OCI-LY1 (cell line): ENCODE measurements around the gene TBX15.

Experiments
- H2AFZ ChIP-seq: fragments of 200-600 bp; sonication (generic), shearing (Covaris generic); 2 replicates; pipeline ENCODE4 v1.6.0; 2014; ENCODE audit warnings: antibody characterized with exemption, mild to moderate bottlenecking, low read length
- H3F3A ChIP-seq: fragments of 200-600 bp; sonication (generic), shearing (Covaris generic); 2 replicates; pipeline ENCODE4 v1.6.0; 2014; ENCODE audit warnings: mild to moderate bottlenecking, antibody characterized with exemption, low read length, moderate library complexity; ENCODE audit not compliant: insufficient read depth
- H3K27ac ChIP-seq: fragments of 200-600 bp; sonication (generic); 2 replicates; pipeline ENCODE4 v1.5.1; 2014; ENCODE audit warnings: low read length, mixed run types, mild to moderate bottlenecking, low read depth; ENCODE audit not compliant: poor library complexity, severe bottlenecking
- H3K27me3 ChIP-seq: fragments of 200-600 bp; sonication (generic); 2 replicates; pipeline ENCODE4 v1.6.0; 2014; ENCODE audit warnings: antibody characterized with exemption, mild to moderate bottlenecking, low read length, moderate library complexity; ENCODE audit not compliant: insufficient read depth
- H3K36me3 ChIP-seq: fragments of 200-600 bp; sonication (generic); 2 replicates; pipeline ENCODE4 v1.6.1; 2014; ENCODE audit warnings: mild to moderate bottlenecking, antibody characterized with exemption, low read length, moderate library complexity, mixed read lengths; ENCODE audit not compliant: insufficient read depth
- H3K4me1 ChIP-seq: fragments of 200-600 bp; sonication (generic); 2 replicates; pipeline ENCODE4 v1.5.1; 2014; ENCODE audit warnings: mild to moderate bottlenecking, low read length, moderate library complexity; ENCODE audit not compliant: insufficient read depth, severe bottlenecking
- H3K4me2 ChIP-seq: fragments of 200-600 bp; sonication (generic), shearing (Covaris generic); 2 replicates; pipeline ENCODE4 v1.6.1; 2014; ENCODE audit warnings: low read length
- H3K4me3 ChIP-seq: fragments of 200-600 bp; sonication (generic); 2 replicates; pipeline ENCODE4 v1.5.1; 2014; ENCODE audit warnings: low read length, low read depth, mild to moderate bottlenecking, mixed read lengths; ENCODE audit not compliant: poor library complexity, severe bottlenecking
- H3K79me2 ChIP-seq: fragments of 200-600 bp; shearing (Covaris generic); 2 replicates; pipeline ENCODE4 v1.6.1; 2016; ENCODE audit warnings: mixed run types, low read length, mixed read lengths; ENCODE audit not compliant: insufficient read depth
- H3K9ac ChIP-seq: fragments of 200-600 bp; sonication (generic), shearing (Covaris generic); 2 replicates; pipeline ENCODE4 v1.6.1; 2014; ENCODE audit warnings: mild to moderate bottlenecking, low read length, mixed read lengths
- H3K9me2 ChIP-seq: fragments of 200-600 bp; sonication (generic), shearing (Covaris generic); 2 replicates; pipeline ENCODE4 v1.6.1; 2014; ENCODE audit warnings: low read depth, mild to moderate bottlenecking, low read length, mixed read lengths
- H3K9me3 ChIP-seq: fragments of 200-600 bp; shearing (Covaris generic); 2 replicates; pipeline ENCODE4 v1.6.1; 2014; ENCODE audit warnings: low read length, mixed read lengths
- H4K20me1 ChIP-seq: fragments of 200-600 bp; sonication (generic), shearing (Covaris generic); 2 replicates; pipeline ENCODE4 v1.6.0; 2016; ENCODE audit warnings: mild to moderate bottlenecking, low read length; ENCODE audit not compliant: insufficient read depth
- CTCF ChIP-seq: fragments of 200-600 bp; sonication (generic), shearing (Covaris generic); IDR thresholded peaks from 2 replicates; pipeline ENCODE4 v1.5.1; 2017; ENCODE audit warnings: mild to moderate bottlenecking, antibody characterized with exemption, low read length, moderate library complexity, mixed read lengths
- EZH2 ChIP-seq: fragments of 200-600 bp; sonication (generic), shearing (Covaris generic); IDR thresholded peaks from 2 replicates; pipeline ENCODE4 v1.8.0; 2017; ENCODE audit warnings: borderline replicate concordance, mixed run types, mild to moderate bottlenecking, antibody characterized with exemption, low read length, moderate library complexity, mixed read lengths

Gene TBX15

GRCh38 chr1:118894836-118895235 lies 93.3 kb downstream of the TBX15 start:
- Histone ChIP-seq H3K27me3 (no peaks in the 10 kb centered on the region; the same call in 1 of the 2 replicates), H3K36me3 (no peaks in the 10 kb centered on the region)

GRCh38 chr1:118890851-118891384 lies 97.2 kb downstream of the TBX15 start:
- Histone ChIP-seq H4K20me1 (no peaks in the 10 kb centered on the region), H3K27me3 (no peaks in the 10 kb centered on the region; the same call in 1 of the 2 replicates), H2AFZ (no peak overlapping the region), H3K9ac (no peak overlapping the region), H3K4me3 (no peak overlapping the region), H3K36me3 (no peaks in the 10 kb centered on the region), H3K79me2 (no peaks in the 10 kb centered on the region), H3K4me1 (no peaks in the 10 kb centered on the region), H3K4me2 (no peak overlapping the region), H3K9me3 (no peaks in the 10 kb centered on the region), H3K9me2 (no peaks in the 10 kb centered on the region), H3F3A (no peaks in the 10 kb centered on the region), H3K27ac (no peak overlapping the region)
- TF ChIP-seq CTCF (no peak), EZH2 (no peak)

More at GRCh38 chr1:118894836-118895235, 93.3 kb downstream of the TBX15 start:
- Histone ChIP-seq H3K4me2 (no peak overlapping the region), H3K27ac (no peak overlapping the region), H3K9me2 (no peaks in the 10 kb centered on the region), H3K79me2 (no peaks in the 10 kb centered on the region), H3K4me3 (no peak overlapping the region), H3K9me3 (no peaks in the 10 kb centered on the region), H3F3A (no peaks in the 10 kb centered on the region), H2AFZ (no peak overlapping the region), H3K9ac (no peak overlapping the region), H3K4me1 (no peaks in the 10 kb centered on the region), H4K20me1 (no peaks in the 10 kb centered on the region)
- TF ChIP-seq EZH2 (no peak), CTCF (no peak)

- H3K9ac ChIP-seq = no peak overlapping the region
- H3K79me2 ChIP-seq = no peaks in the 10 kb centered on the region
- no peaks in the 10 kb centered on the region for H3K36me3 ChIP-seq
- no peak overlapping the region for H2AFZ ChIP-seq
- H4K20me1 ChIP-seq = no peaks in the 10 kb centered on the region
- TF ChIP-seq CTCF (no peak), EZH2 (no peak)
- H3F3A ChIP-seq = no peaks in the 10 kb centered on the region
- no peaks in the 10 kb centered on the region for H3K9me2 ChIP-seq
- no peaks in the 10 kb centered on the region for H3K9me3 ChIP-seq
- no peak overlapping the region for H3K4me2 ChIP-seq
- no peak overlapping the region for H3K27ac ChIP-seq
- no peaks in the 10 kb centered on the region for H3K4me1 ChIP-seq
- no peak overlapping the region for H3K4me3 ChIP-seq
- H3K27me3 ChIP-seq = no peaks in the 10 kb centered on the region
Observed at GRCh38 chr1:118884946-118885345, 103.2 kb downstream of the TBX15 start.
